Transverse colon (tissue), 4 donors: ENCODE data around the gene MOCS2. TPM values are rescaled to one million over a fixed set of nuclear protein-coding genes. Genes with fewer than 3 reads are reported as not detected.

Source experiments
- DNase-seq: peaks from one replicate; pipeline ENCODE4 v3.0.0-alpha.2; 2019
- H3K27ac ChIP-seq, 4 donors: fragments of 200-600 bp; sonication (generic); 2 replicates each; pipeline ENCODE4 v1.5.1; 2016 to 2018; ENCODE audit warnings: inconsistent platforms in 4 of 4
- H3K27me3 ChIP-seq: fragments of 200-600 bp; sonication (generic); 2 replicates; pipeline ENCODE4 v1.5.1; 2017; ENCODE audit warnings: inconsistent platforms
- H3K36me3 ChIP-seq, 4 donors: fragments of 200-600 bp; sonication (generic); 2 replicates each; pipeline ENCODE4 v1.5.1; 2017 to 2019; ENCODE audit warnings: inconsistent platforms in 4 of 4
- H3K4me1 ChIP-seq, 4 donors: fragments of 200-600 bp; sonication (generic); 2 replicates each; pipeline ENCODE4 v1.5.1; 2017 to 2020; ENCODE audit warnings: inconsistent platforms in 4 of 4
- H3K4me3 ChIP-seq, 4 donors: fragments of 200-600 bp; sonication (generic); 1 replicate in 1 of 4; 2 replicates in 3 of 4; pipeline versions ENCODE4 v1.5.1 to v1.6.1; 2017 to 2019; ENCODE audit warnings: inconsistent platforms in 4 of 4
- H3K9me3 ChIP-seq, 2 donors: fragments of 200-600 bp; sonication (generic); 2 replicates each; pipeline ENCODE4 v1.5.1; 2017 to 2019; ENCODE audit warnings: inconsistent platforms in 2 of 2
- EP300 ChIP-seq: sonication (generic); formaldehyde crosslinking; IDR thresholded peaks from one replicate; pipeline ENCODE4 v1.6.1; 2017; ENCODE audit warnings: antibody characterized with exemption, low read depth
- POLR2A ChIP-seq: fragments of 450-650 bp; IDR thresholded peaks from one replicate; pipeline ENCODE4 v1.6.1; 2016; ENCODE audit warnings: antibody characterized with exemption, mild to moderate bottlenecking, moderate library complexity
- POLR2AphosphoS5 ChIP-seq, 3 donors: sonication (generic); formaldehyde crosslinking; IDR thresholded peaks; one replicate each; pipeline ENCODE4 v1.6.1; 2016; ENCODE audit warnings: antibody characterized with exemption in 3 of 3
- WGBS, 2 donors: methylation state at CpG; one replicate each; pipeline ENCODE4 v1.1.5; 2018; ENCODE audit warnings: low coverage in 1 of 2; 5-methylcytosine and 5-hydroxymethylcytosine counted together
- in situ Hi-C, 4 donors: fragments of 200-750 bp; cut with MboI; loops; one replicate each; pipeline versions ENCODE4 v1.15.0 to v1.15.1; 2017; ENCODE audit warnings: low sequenced_read_pairs in 3 of 4, low pct_ligation_motif_present in 1 of 4, low pct_unique_long_range_greater_than_20kb in 1 of 4
- intact Hi-C: fragments of 100-400 bp; cut with DNase I; formaldehyde crosslinking; loops from one replicate; pipeline ENCODE4 v1.15.1; 2023; ENCODE audit warnings: low total_unique reads
- total RNA-seq, 4 donors: library from RNA; depleted of rRNA; stranded (reverse); fragments of >200 nt; gene quantifications; one replicate each; pipeline ENCODE4 v1.1.0, GENCODE V29; 2016
- TF ChIP-seq, protein P1 (sequence below), 5 experiments: fragments of 200-600 bp in 3 of 5; fragments of 450-650 bp in 2 of 5; sonication (generic) in 3 of 5; IDR thresholded peaks; 1 replicate in 2 of 5; 2 replicates in 3 of 5; pipeline ENCODE4 v1.5.1; 2016 to 2017; ENCODE audit warnings: antibody characterized with exemption in 5 of 5, inconsistent platforms in 3 of 5, mild to moderate bottlenecking in 2 of 5, moderate library complexity in 1 of 5

The MOCS2 gene
- total RNA-seq, 4 donors from 2014 or later, result 7.0 to 36.8 (median 23.5) TPM

- Histone ChIP-seq H3K27me3 (no peaks in the 10 kb centered on the region), H3K4me3 (no peak overlapping the region), H3K4me1 (no peaks in the 10 kb centered on the region), H3K9me3 (no peaks in the 10 kb centered on the region), H3K36me3 (peaks cover 0 to 13% (median 0%) of the 10 kb centered on the region in 4 donors), H3K27ac (no peak overlapping the region)
- DNase-seq, result no peak
- intact Hi-C loops (no loop called here), in situ Hi-C loops (no loop called here)
- no peak for TF ChIP-seq POLR2AphosphoS5 (IDR thresholded peaks at IDR 0.05)
- no peak for TF ChIP-seq EP300
- TF ChIP-seq, protein P1, sequence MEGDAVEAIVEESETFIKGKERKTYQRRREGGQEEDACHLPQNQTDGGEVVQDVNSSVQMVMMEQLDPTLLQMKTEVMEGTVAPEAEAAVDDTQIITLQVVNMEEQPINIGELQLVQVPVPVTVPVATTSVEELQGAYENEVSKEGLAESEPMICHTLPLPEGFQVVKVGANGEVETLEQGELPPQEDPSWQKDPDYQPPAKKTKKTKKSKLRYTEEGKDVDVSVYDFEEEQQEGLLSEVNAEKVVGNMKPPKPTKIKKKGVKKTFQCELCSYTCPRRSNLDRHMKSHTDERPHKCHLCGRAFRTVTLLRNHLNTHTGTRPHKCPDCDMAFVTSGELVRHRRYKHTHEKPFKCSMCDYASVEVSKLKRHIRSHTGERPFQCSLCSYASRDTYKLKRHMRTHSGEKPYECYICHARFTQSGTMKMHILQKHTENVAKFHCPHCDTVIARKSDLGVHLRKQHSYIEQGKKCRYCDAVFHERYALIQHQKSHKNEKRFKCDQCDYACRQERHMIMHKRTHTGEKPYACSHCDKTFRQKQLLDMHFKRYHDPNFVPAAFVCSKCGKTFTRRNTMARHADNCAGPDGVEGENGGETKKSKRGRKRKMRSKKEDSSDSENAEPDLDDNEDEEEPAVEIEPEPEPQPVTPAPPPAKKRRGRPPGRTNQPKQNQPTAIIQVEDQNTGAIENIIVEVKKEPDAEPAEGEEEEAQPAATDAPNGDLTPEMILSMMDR (IDR thresholded peaks at IDR 0.05), result no peak
- no peak for TF ChIP-seq POLR2A
- 67 to 78% methylated on average over 1 to 2 of the region's 2 CpGs for WGBS, 2 donors
Observed at GRCh38 chr5:53071738-53072137, 37.8 kb downstream of the MOCS2 start.

- Histone ChIP-seq H3K4me3 (no peak overlapping the region), H3K36me3 (peaks cover 0 to 13% (median 0%) of the 10 kb centered on the region in 4 donors), H3K27me3 (no peaks in the 10 kb centered on the region), H3K27ac (no peak overlapping the region), H3K4me1 (no peaks in the 10 kb centered on the region), H3K9me3 (no peaks in the 10 kb centered on the region)
- intact Hi-C loops, result no loop called here
- no peak for DNase-seq
- TF ChIP-seq POLR2A (no peak), POLR2AphosphoS5 (IDR thresholded peaks at IDR 0.05) (no peak), EP300 (no peak)
- TF ChIP-seq, protein P1 (IDR thresholded peaks at IDR 0.05), result no peak
- in situ Hi-C loops, result no loop called here
- WGBS, 2 donors, result 88 to 100% methylated on average over 2 of the region's 2 CpGs
Observed at GRCh38 chr5:53071298-53071697, 38.3 kb downstream of the MOCS2 start.

DNA sequence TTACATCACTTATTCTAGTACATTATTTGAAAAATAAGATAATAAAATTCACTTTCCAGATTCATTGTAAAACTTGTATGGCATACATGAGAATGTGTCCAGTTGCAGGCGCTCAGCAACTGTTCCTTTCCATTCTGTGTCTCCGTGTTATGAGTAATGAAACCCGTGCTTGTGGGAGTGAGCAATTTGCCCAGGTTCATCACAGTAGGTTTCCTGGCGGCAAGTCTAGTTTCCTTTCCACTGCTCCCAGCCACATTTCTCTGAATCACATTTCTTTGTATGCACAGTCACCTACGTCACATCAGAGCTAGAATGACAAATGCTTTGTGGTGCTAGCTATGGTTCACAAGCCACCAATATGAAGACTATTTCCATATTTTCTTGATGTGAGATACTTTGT, 39.9 kb downstream of the MOCS2 start:
- 82 to 86% methylated on average over 5 of the region's 5 CpGs for WGBS, 2 donors
- in situ Hi-C loops, result no loop called here

DNA sequence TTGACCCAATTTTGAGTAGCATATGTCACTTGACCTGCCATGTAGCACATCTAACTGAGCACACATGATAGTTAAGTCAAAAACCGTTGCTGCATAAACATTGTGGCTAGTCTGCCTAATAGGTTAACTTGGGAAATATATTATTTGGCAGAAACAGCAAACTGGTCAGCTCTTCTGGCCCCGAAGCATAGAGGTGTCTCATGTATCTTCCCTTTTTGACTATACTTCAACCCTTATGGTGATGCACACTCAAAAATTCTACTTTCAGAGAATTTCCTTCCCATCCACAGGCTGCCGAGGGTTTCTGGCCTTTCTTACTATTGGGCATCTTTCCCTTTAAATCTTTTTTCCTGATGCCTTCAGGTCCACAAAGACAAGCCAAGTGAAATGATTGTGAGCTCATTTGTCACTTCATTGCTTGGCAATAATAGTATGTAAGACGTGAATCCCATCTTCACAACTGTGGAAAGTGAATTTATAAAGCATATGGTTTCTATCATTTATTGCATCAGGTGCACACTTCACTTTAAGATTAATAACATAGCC, 41.2 kb downstream of the MOCS2 start:
- Histone ChIP-seq H3K4me3 (no peak overlapping the region), H3K27me3 (no peaks in the 10 kb centered on the region), H3K4me1 (no peaks in the 10 kb centered on the region), H3K36me3 (peaks cover 0 to 13% (median 0%) of the 10 kb centered on the region in 4 donors), H3K9me3 (no peaks in the 10 kb centered on the region), H3K27ac (no peak overlapping the region)
- in situ Hi-C loops (no loop called here), intact Hi-C loops (no loop called here)
- no peak for TF ChIP-seq EP300
- no peak for TF ChIP-seq POLR2AphosphoS5 (IDR thresholded peaks at IDR 0.05)
- no peak for DNase-seq
- WGBS, 2 donors, result 64 to 73% methylated on average over 4 of the region's 4 CpGs

More for the DNA sequence above, 39.9 kb downstream of the MOCS2 start:
- no peaks in the 10 kb centered on the region for H3K27me3 ChIP-seq
- no peak overlapping the region for H3K4me3 ChIP-seq
- no peak for DNase-seq
- H3K4me1 ChIP-seq, result no peaks in the 10 kb centered on the region
- H3K27ac ChIP-seq, result no peak overlapping the region
- no peaks in the 10 kb centered on the region for H3K9me3 ChIP-seq
- H3K36me3 ChIP-seq, result peaks cover 0 to 13% (median 0%) of the 10 kb centered on the region in 4 donors
- TF ChIP-seq, protein P1 (IDR thresholded peaks at IDR 0.05), result no peak
- TF ChIP-seq EP300 (no peak), POLR2A (no peak), POLR2AphosphoS5 (IDR thresholded peaks at IDR 0.05) (no peak)
- intact Hi-C loops, result no loop called here

DNA sequence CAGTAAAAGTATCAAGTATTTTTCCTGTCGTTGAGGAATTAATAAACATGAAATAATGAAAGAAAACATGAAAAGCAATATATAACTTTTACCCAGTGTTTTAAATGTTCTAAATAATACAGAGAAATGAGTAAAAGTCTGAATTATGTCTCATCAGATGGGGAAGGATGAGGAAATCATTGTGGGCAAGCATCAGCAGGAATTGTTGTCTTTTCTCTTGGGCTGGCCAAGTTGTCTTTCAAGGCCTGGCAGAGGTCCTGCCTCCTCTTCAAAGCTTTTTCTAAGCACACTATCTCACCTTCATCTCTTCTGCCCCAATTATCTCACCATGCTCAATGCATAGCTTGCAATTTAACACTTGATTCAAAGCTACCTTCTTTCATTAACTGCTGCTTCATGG, 41.9 kb downstream of the MOCS2 start:
- WGBS, 2 donors, result 0% methylated on average over 1 of the region's 1 CpG
- H3K27me3 ChIP-seq, result no peaks in the 10 kb centered on the region
- intact Hi-C loops, result no loop called here

More for the DNA sequence above, 41.9 kb downstream of the MOCS2 start:
- H3K4me1 ChIP-seq, result no peaks in the 10 kb centered on the region
- in situ Hi-C loops, result no loop called here
- peaks cover 0 to 8% (median 0%) of the 10 kb centered on the region in 4 donors for H3K36me3 ChIP-seq
- H3K9me3 ChIP-seq, result no peaks in the 10 kb centered on the region
- no peak overlapping the region for H3K27ac ChIP-seq
- TF ChIP-seq POLR2AphosphoS5 (IDR thresholded peaks at IDR 0.05) (no peak), POLR2A (no peak), EP300 (no peak)
- TF ChIP-seq, protein P1 (IDR thresholded peaks at IDR 0.05), result no peak
- DNase-seq, result no peak
- no peak overlapping the region for H3K4me3 ChIP-seq
